Activated naive CD8-positive, alpha-beta T cell treated with anti-CD3 and anti-CD28 coated beads, Interleukin-2, amount 50 U/mL, for 24 hours (primary cell): ENCODE results near the gene RAPGEF5.

Experiments used
- ATAC-seq: fragments of 150-1000 bp; cut with Tn5 transposase; one replicate; pipeline ENCODE4 v1.10.0; 2021
- DNase-seq: peaks from one replicate; pipeline ENCODE4 v3.0.0; 2021
- H3K27ac Mint-ChIP-seq: one replicate; pipeline ENCODE4 v1.8.0; 2021; ENCODE audit warnings: mild to moderate bottlenecking, mixed read lengths
- H3K27me3 Mint-ChIP-seq: one replicate; pipeline ENCODE4 v1.8.0; 2021; ENCODE audit warnings: mixed read lengths
- H3K36me3 Mint-ChIP-seq: one replicate; pipeline ENCODE4 v1.8.0; 2021; ENCODE audit warnings: low read depth, mixed read lengths
- H3K4me1 Mint-ChIP-seq: one replicate; pipeline ENCODE4 v1.8.0; 2021; ENCODE audit warnings: mixed read lengths
- H3K4me3 Mint-ChIP-seq: one replicate; pipeline ENCODE4 v1.8.0; 2021; ENCODE audit warnings: mild to moderate bottlenecking, moderate library complexity, mixed read lengths
- H3K9me3 Mint-ChIP-seq: one replicate; pipeline ENCODE4 v1.8.0; 2021; ENCODE audit warnings: mixed read lengths

Gene RAPGEF5

GRCh38 chr7:22204312-22204711 lies 152.6 kb downstream of the RAPGEF5 start:
- DNase-seq (no peak), ATAC-seq (no peak)
- Mint-ChIP-seq H3K36me3 (no peaks in the 10 kb centered on the region), H3K4me3 (no peak overlapping the region), H3K27ac (no peak overlapping the region), H3K4me1 (no peaks in the 10 kb centered on the region), H3K27me3 (no peaks in the 10 kb centered on the region), H3K9me3 (no peaks in the 10 kb centered on the region)

- Mint-ChIP-seq H3K4me1 (no peaks in the 10 kb centered on the region), H3K4me3 (no peak overlapping the region), H3K36me3 (no peaks in the 10 kb centered on the region), H3K27me3 (peaks cover 3% of the 10 kb centered on the region), H3K27ac (no peak overlapping the region), H3K9me3 (no peaks in the 10 kb centered on the region)
- ATAC-seq (no peak), DNase-seq (no peak)
Measured at GRCh38 chr7:22202141-22202540, 154.8 kb downstream of the RAPGEF5 start.

GRCh38 chr7:22201186-22201880 lies 155.6 kb downstream of the RAPGEF5 start:
- ATAC-seq = no peak
- Mint-ChIP-seq H3K4me1 (no peaks in the 10 kb centered on the region), H3K27ac (no peak overlapping the region), H3K4me3 (no peak overlapping the region), H3K27me3 (peaks cover 3% of the 10 kb centered on the region), H3K36me3 (no peaks in the 10 kb centered on the region), H3K9me3 (no peaks in the 10 kb centered on the region)
- DNase-seq = no peak

- no peaks in the 10 kb centered on the region for H3K36me3 Mint-ChIP-seq
- peaks cover 3% of the 10 kb centered on the region for H3K27me3 Mint-ChIP-seq
- H3K27ac Mint-ChIP-seq = no peak overlapping the region
- H3K9me3 Mint-ChIP-seq = no peaks in the 10 kb centered on the region
- H3K4me1 Mint-ChIP-seq = no peaks in the 10 kb centered on the region
- no peak for ATAC-seq
- no peak overlapping the region for H3K4me3 Mint-ChIP-seq
- DNase-seq = no peak
Measured at GRCh38 chr7:22200777-22201176, 156.2 kb downstream of the RAPGEF5 start.

GRCh38 chr7:22200238-22200637 lies 156.7 kb downstream of the RAPGEF5 start:
- H3K4me1 Mint-ChIP-seq = no peaks in the 10 kb centered on the region
- DNase-seq = no peak
- H3K27ac Mint-ChIP-seq = no peak overlapping the region

GRCh38 chr7:22197376-22197775 lies 159.6 kb downstream of the RAPGEF5 start:
- Mint-ChIP-seq H3K4me3 (no peak overlapping the region), H3K9me3 (no peaks in the 10 kb centered on the region), H3K27ac (no peak overlapping the region), H3K36me3 (no peaks in the 10 kb centered on the region), H3K4me1 (no peaks in the 10 kb centered on the region), H3K27me3 (peaks cover 3% of the 10 kb centered on the region)
- ATAC-seq (no peak), DNase-seq (no peak)

More at GRCh38 chr7:22200238-22200637, 156.7 kb downstream of the RAPGEF5 start:
- Mint-ChIP-seq H3K36me3 (no peaks in the 10 kb centered on the region), H3K27me3 (peaks cover 3% of the 10 kb centered on the region), H3K9me3 (no peaks in the 10 kb centered on the region), H3K4me3 (no peak overlapping the region)
- ATAC-seq = no peak

GRCh38 chr7:22196429-22196828 lies 160.5 kb downstream of the RAPGEF5 start:
- Mint-ChIP-seq H3K36me3 (no peaks in the 10 kb centered on the region), H3K4me3 (no peak overlapping the region), H3K4me1 (no peaks in the 10 kb centered on the region), H3K9me3 (no peaks in the 10 kb centered on the region), H3K27ac (no peak overlapping the region), H3K27me3 (peaks cover 3% of the 10 kb centered on the region)
- no peak for DNase-seq
- ATAC-seq = no peak

GRCh38 chr7:22195397-22196172 lies 161.4 kb downstream of the RAPGEF5 start:
- no peaks in the 10 kb centered on the region for H3K4me1 Mint-ChIP-seq
- H3K9me3 Mint-ChIP-seq = no peaks in the 10 kb centered on the region
- H3K4me3 Mint-ChIP-seq = no peak overlapping the region
- DNase-seq = no peak
- H3K36me3 Mint-ChIP-seq = no peaks in the 10 kb centered on the region
- no peak overlapping the region for H3K27ac Mint-ChIP-seq
- peaks cover 3% of the 10 kb centered on the region for H3K27me3 Mint-ChIP-seq
- ATAC-seq = no peak

- H3K27me3 Mint-ChIP-seq = peaks cover 3% of the 10 kb centered on the region
Measured at GRCh38 chr7:22194658-22195273, 162.2 kb downstream of the RAPGEF5 start.

GRCh38 chr7:22193450-22193983 lies 163.4 kb downstream of the RAPGEF5 start:
- H3K27ac Mint-ChIP-seq = no peak overlapping the region
- DNase-seq (no peak), ATAC-seq (no peak)
- H3K4me1 Mint-ChIP-seq = no peaks in the 10 kb centered on the region
- H3K9me3 Mint-ChIP-seq = no peaks in the 10 kb centered on the region
- no peaks in the 10 kb centered on the region for H3K36me3 Mint-ChIP-seq
- no peaks in the 10 kb centered on the region for H3K27me3 Mint-ChIP-seq
- no peak overlapping the region for H3K4me3 Mint-ChIP-seq

More at GRCh38 chr7:22194658-22195273, 162.2 kb downstream of the RAPGEF5 start:
- DNase-seq = no peak
- Mint-ChIP-seq H3K4me1 (no peaks in the 10 kb centered on the region), H3K36me3 (no peaks in the 10 kb centered on the region), H3K4me3 (no peak overlapping the region), H3K9me3 (no peaks in the 10 kb centered on the region), H3K27ac (no peak overlapping the region)
- ATAC-seq = no peak

GRCh38 chr7:22192801-22193200 lies 164.2 kb downstream of the RAPGEF5 start:
- ATAC-seq (no peak), DNase-seq (no peak)
- no peaks in the 10 kb centered on the region for H3K4me1 Mint-ChIP-seq
- no peak overlapping the region for H3K4me3 Mint-ChIP-seq
- no peaks in the 10 kb centered on the region for H3K9me3 Mint-ChIP-seq
- H3K27ac Mint-ChIP-seq = no peak overlapping the region
- no peaks in the 10 kb centered on the region for H3K27me3 Mint-ChIP-seq
- H3K36me3 Mint-ChIP-seq = no peaks in the 10 kb centered on the region

- no peaks in the 10 kb centered on the region for H3K36me3 Mint-ChIP-seq
- ATAC-seq = no peak
- H3K27me3 Mint-ChIP-seq = no peaks in the 10 kb centered on the region
- no peaks in the 10 kb centered on the region for H3K9me3 Mint-ChIP-seq
- no peaks in the 10 kb centered on the region for H3K4me1 Mint-ChIP-seq
- H3K4me3 Mint-ChIP-seq = no peak overlapping the region
- H3K27ac Mint-ChIP-seq = no peak overlapping the region
- DNase-seq = no peak
Measured at GRCh38 chr7:22190736-22191135, 166.2 kb downstream of the RAPGEF5 start.

- no peaks in the 10 kb centered on the region for H3K9me3 Mint-ChIP-seq
- no peaks in the 10 kb centered on the region for H3K36me3 Mint-ChIP-seq
- H3K27ac Mint-ChIP-seq = no peak overlapping the region
- H3K4me3 Mint-ChIP-seq = no peak overlapping the region
- H3K4me1 Mint-ChIP-seq = no peaks in the 10 kb centered on the region
- H3K27me3 Mint-ChIP-seq = no peaks in the 10 kb centered on the region
- no peak for DNase-seq
- ATAC-seq = no peak
Measured at GRCh38 chr7:22189741-22190140, 167.2 kb downstream of the RAPGEF5 start.

GRCh38 chr7:22189230-22189629 lies 167.7 kb downstream of the RAPGEF5 start:
- Mint-ChIP-seq H3K9me3 (no peaks in the 10 kb centered on the region), H3K4me3 (no peak overlapping the region), H3K27ac (no peak overlapping the region), H3K36me3 (no peaks in the 10 kb centered on the region), H3K27me3 (no peaks in the 10 kb centered on the region), H3K4me1 (no peaks in the 10 kb centered on the region)
- ATAC-seq (no peak), DNase-seq (no peak)
